ENCODE measurements around the gene PBX2.

DNA sequence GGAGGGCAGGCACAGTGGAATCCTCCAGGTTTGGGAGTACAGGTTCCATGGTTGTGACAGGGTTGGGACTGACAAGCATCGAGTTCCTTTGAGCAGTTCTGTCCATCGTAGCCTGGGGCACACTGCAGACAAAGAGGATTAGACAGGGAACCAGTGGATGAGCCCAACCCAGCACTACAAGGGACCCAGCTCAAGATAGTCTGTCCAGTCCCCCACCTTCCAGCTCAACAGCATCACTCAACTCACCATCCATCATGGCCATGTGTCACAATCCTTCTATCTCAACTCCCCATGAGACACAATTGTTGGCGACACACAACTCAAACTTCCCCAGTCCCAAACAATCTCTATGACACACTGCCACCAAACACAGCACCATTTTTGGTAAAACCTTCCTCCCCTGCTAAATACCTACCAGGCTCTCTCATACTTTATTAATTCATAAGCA, 14.3 kb upstream of the PBX2 start:
- TF ChIP-seq CTCF (IDR thresholded peaks at IDR 0.05) (no peak), POLR2A (IDR thresholded peaks at IDR 0.05) (no peak), EP300 (IDR thresholded peaks at IDR 0.05) (no peak)
